ENCODE measurements around the gene MEF2D.

The MEF2D gene

DNA sequence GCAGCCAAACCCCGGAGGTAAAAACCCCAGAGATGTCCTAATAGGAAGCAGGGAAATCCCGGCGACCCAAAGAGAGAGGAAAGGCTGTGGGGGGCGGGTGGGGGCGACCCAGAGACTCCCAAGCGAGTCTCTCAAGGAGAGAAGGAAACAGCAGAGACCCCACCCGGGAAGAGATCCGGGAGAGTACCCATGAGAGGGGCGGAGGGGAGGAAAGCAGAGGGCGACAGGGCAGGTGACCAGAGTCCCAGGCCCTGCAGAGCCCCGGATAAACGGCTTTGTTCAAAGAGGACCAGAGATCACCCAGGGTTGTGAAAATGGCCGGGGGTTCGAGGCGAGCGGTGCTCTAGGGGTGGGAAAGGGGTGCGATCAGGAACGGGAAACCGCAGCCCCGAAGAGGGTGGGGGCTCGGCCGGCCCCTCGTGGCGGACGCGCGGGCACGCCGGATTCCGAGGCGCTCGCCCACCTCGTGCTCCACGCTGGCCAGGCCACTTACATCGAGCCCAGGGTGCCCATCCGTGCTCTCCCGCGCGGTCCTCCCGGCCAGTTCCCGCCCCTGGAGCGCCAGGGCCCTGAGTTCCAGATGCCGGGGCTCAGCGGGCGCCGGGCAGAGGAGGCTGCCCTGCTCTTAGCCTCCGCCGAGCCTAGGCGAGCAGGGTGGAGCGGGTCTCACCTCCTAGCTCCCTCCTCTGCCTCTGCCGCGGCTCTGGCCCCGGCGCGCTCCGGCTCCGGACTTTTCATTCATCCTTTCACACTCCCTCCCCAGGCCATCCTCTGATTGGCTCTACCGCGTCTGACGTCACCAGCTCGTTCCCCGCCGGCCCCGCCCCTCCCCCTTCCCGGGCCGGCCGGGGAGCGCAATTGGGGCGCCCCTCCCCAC, 79.3 kb downstream of the MEF2D start:
- FAIRE-seq (no peak), DNase-seq (ENCODE audit: insufficient read length, low spot score) (peak; percentile 97)
- no peak for TF ChIP-seq CTCF (IDR thresholded peaks at IDR 0.05; ENCODE audit: insufficient read depth, missing control alignments)

GRCh38 chr1:156420205-156421061, 80.1 kb downstream of the MEF2D start:
- no peak for TF ChIP-seq CTCF (IDR thresholded peaks at IDR 0.05; ENCODE audit: insufficient read depth, missing control alignments)
- FAIRE-seq (no peak), DNase-seq (ENCODE audit: insufficient read length, low spot score) (no peak)

DNA sequence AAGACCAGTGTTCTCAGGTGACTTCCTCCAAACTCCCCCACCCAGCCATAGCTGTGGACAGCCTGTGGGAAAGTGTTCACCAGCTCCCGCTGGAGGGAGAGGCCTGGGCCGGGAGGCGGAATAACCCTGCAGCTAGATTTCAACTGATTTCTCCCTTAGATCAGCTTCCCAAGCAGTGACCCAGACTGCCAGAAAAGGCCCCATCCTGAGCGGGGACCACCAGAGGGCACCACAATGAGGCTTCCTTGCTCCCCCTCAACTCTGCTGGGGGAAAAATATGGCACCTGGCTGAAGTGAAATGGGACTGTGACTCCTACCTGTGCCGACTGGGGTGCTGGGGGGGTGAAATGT, 80.7 kb downstream of the MEF2D start:
- FAIRE-seq (no peak), DNase-seq (ENCODE audit: insufficient read length, low spot score) (no peak)
- peak; percentile 38 for TF ChIP-seq CTCF (IDR thresholded peaks at IDR 0.05; ENCODE audit: insufficient read depth, missing control alignments)

- TF ChIP-seq CTCF (IDR thresholded peaks at IDR 0.05; ENCODE audit: insufficient read depth, missing control alignments) = no peak
- no peak for DNase-seq (ENCODE audit: insufficient read length, low spot score)
- FAIRE-seq = no peak
These were observed 82.0 kb downstream of the MEF2D start for GRCh38 chr1:156418416-156419070.

DNA sequence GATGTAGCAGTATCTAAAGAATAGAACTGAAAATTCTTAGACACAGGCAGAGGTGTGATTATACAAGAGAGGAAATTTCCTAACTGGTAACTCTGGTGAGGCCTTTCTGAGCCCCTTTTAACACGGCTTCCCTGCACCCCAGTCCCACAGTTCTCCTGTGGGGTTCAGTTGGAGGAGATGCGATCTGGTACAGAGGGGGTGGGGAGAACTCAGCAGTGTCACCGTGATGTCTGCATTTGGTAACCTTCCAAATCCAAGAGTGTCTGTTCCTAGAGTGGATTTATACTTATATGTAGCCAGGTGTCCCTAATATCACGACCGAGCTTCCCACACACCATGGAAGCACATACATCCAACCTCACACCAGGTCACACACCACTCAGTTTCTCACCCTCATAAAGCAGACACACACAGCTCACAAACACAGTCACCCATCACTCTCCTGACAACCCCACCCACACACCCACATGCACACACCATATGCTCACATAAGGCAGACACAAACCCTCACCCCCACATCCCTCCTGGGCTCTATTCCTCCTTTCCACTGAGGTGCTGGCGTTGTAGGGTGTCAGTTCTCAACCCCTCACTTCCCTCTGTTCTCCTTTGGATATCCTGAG, 83.1 kb downstream of the MEF2D start:
- no peak for TF ChIP-seq CTCF (IDR thresholded peaks at IDR 0.05; ENCODE audit: insufficient read depth, missing control alignments)
- DNase-seq (ENCODE audit: insufficient read length, low spot score) (no peak), FAIRE-seq (no peak)

- no peak for FAIRE-seq
These were observed 83.6 kb downstream of the MEF2D start for GRCh38 chr1:156416993-156417392.

More at GRCh38 chr1:156416993-156417392, 83.6 kb downstream of the MEF2D start:
- no peak for DNase-seq (ENCODE audit: insufficient read length, low spot score)
- TF ChIP-seq CTCF (IDR thresholded peaks at IDR 0.05; ENCODE audit: insufficient read depth, missing control alignments) = no peak
